GM19468 (cell line): ENCODE data around the gene LRRC27.

Experiments
- ATAC-seq: cut with Tn5 transposase; IDR thresholded peaks from one replicate; pipeline ENCODE4 v1.9.1; 2021; ENCODE audit warnings: mild to moderate bottlenecking, moderate library complexity, moderate number of reproducible peaks; ENCODE audit not compliant: unreplicated experiment; ENCODE audit errors: extremely low read depth

LRRC27 gene

GRCh38 chr10:132420469-132420980, 88.5 kb downstream of the LRRC27 start:
- no peak for ATAC-seq

- ATAC-seq: peak; percentile 29
These were observed 89.2 kb downstream of the LRRC27 start for GRCh38 chr10:132420981-132421846.

GRCh38 chr10:132421847-132422751, 90.1 kb downstream of the LRRC27 start:
- ATAC-seq: peak; percentile 17

- no peak for ATAC-seq
These were observed 91.2 kb downstream of the LRRC27 start for GRCh38 chr10:132422903-132423825.

- no peak for ATAC-seq
These were observed 92.2 kb downstream of the LRRC27 start for GRCh38 chr10:132423966-132424861.

- no peak for ATAC-seq
These were observed 93.2 kb downstream of the LRRC27 start for GRCh38 chr10:132425029-132425756.

- no peak for ATAC-seq
These were observed 93.8 kb downstream of the LRRC27 start for GRCh38 chr10:132425757-132426155.

- no peak for ATAC-seq
These were observed 95.2 kb downstream of the LRRC27 start for GRCh38 chr10:132427006-132427771.

GRCh38 chr10:132427939-132428367, 96.0 kb downstream of the LRRC27 start:
- ATAC-seq: no peak

- no peak for ATAC-seq
These were observed 96.5 kb downstream of the LRRC27 start for GRCh38 chr10:132428486-132428995.
